GM19397 (cell line): ENCODE results near the gene YAE1.
"Not testable (repeated sequence)": the region's sequence is repeated elsewhere in the genome, so short reads cannot be mapped to it uniquely, and the experiment has no call there.

Experiments
- ATAC-seq: cut with Tn5 transposase; IDR thresholded peaks from one replicate; pipeline ENCODE4 v1.9.1; 2021; ENCODE audit warnings: mild to moderate bottlenecking, moderate library complexity; ENCODE audit not compliant: unreplicated experiment

YAE1 gene, protein sequence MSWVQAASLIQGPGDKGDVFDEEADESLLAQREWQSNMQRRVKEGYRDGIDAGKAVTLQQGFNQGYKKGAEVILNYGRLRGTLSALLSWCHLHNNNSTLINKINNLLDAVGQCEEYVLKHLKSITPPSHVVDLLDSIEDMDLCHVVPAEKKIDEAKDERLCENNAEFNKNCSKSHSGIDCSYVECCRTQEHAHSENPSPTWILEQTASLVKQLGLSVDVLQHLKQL

GRCh38 chr7:39566023-39566921, at the start of gene YAE1:
Gene YAE1 (plus strand): TSS chr7:39566404. CDS start chr7:39566419, 15 bp downstream.
- ATAC-seq, result peak; percentile 100

- no peak for ATAC-seq
Observed at GRCh38 chr7:39516498-39516897, 49.7 kb upstream of the YAE1 start.

DNA sequence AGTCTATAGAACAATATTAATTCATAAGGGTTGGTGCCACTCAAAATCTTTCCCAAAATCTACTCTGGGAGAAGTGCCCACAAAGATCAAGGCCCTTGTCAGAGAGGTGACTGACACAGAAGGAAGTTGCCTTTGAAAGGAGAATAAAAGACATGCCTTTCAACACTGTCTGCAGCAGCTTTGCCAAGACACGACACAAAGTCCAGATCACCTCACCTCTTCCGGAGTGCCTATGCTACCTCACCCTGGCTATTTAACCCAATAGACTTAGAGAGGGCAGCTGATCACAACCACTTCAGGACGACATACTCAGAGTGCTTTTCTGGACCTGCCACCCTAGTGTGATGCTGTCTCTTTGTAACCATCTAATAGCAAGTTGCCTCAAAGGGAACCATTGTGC, 49.0 kb upstream of the YAE1 start:
- no peak for ATAC-seq

DNA sequence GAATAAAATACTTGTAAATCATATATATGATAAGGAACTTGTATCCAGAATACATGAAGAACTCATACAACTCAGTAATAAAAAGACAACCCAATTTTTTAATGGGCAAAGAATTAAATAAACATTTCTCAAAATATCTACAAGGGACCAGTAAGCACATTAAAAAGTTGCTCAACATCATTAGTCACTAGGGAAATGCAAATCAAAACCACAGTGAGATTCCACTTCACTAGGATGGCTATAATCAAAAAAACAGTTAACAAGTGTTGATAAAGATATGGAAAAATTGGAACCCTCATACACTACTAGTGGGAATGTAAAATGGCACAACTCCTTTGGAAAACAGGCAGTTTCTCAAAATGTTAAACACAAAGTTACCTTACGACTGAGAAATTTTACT, 40.3 kb upstream of the YAE1 start:
- ATAC-seq, result no peak

DNA sequence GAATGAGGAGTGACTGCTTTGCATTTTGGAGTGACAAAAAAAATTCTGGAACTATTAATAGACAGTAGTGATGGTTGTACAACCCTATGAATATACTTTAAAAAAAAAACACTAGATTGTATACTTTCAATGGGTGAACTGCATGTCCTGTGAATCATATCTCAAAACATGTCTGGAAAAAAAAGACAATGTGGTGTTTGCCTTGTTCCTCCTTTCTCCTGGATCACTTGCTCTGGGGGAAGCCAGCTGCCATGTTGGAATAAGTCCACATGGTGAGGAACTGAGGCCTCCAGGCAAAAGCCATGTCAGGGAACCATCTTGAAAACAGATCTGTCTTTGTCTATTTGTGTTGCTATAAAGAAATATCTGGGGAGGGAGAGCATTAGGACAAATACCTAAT, 39.5 kb upstream of the YAE1 start:
- no peak for ATAC-seq

- ATAC-seq, result no peak
Observed at GRCh38 chr7:39527296-39527695, 38.9 kb upstream of the YAE1 start.

DNA sequence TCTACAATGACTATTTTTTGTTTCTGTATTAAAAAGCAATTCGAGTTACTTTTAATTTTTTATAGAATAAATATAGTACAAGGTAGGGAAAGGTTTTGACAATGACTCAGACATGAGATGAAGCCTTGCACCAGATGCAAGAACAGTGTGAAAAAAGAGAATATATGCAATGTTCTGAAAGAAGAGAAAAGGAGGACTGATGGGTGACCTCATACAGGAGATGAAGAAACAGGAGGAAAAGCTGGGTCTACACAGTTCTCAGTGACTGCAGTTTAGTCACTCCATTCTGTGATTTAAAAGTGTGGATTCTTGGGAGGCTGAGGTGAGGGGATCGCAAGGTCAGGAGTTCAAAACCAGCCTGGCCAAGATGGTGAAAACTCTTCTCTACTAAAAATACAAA, 38.3 kb upstream of the YAE1 start:
- no peak for ATAC-seq

GRCh38 chr7:39528849-39529248, 37.4 kb upstream of the YAE1 start:
- ATAC-seq, result no peak

GRCh38 chr7:39529582-39529981, 36.6 kb upstream of the YAE1 start:
- no peak for ATAC-seq

DNA sequence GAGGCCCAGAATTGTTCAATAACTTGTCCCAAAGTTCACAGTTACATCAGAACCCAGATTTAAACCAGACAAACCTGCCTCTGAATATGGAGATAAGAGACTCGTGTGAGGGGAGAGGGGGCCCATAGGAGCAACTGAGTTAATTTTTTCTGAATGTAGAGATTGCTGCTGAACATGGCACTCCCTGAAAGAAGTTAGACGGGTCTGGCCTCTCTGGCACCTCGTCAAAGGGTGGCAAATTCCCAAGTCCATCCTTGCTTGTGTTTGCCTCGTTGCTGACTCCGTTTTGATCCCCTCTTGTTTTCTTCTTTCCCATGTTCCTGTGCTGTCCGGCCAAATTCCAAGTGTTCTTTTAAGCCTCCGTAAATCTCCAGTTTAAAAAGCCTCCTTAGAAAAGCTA, 35.2 kb upstream of the YAE1 start:
- no peak for ATAC-seq

DNA sequence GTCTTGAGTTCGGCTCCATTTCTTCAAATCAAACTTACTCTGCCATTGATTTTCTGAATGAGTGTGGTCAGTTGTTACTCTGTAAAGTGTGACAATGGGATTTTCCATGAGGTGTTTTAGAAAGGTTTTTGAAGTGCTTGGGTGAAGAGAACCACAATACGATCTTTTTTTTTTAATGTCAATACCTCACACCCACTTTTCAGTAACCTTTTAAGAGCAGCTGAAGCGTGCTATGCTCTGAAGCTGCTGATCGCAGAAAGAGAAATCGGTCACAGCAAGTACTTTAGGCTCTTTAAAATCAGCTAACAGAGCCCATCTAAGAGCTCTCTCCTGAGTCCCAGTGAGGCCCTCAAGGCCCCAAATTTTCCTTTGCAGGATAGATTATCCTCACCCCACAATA, 34.4 kb upstream of the YAE1 start:
- ATAC-seq, result no peak

DNA sequence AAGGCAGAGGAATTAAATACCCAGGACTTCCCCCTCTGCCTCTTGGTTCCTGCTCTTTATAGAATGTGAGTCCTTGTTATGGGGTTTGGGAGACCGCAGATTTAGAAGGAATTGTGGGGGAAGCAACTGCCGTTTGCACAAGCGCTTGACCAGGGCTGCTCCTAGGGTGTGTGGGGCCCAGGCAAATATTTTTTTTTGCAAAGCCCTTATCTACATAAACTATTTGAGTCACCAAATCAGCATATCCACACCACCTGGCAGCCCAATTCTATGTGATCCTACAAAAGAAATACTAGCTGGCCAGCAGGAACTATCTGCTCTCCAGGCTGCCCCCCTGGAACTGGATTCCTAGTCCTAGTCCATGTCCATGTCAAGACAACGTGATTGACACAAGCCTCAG, 33.4 kb upstream of the YAE1 start:
- no peak for ATAC-seq

DNA sequence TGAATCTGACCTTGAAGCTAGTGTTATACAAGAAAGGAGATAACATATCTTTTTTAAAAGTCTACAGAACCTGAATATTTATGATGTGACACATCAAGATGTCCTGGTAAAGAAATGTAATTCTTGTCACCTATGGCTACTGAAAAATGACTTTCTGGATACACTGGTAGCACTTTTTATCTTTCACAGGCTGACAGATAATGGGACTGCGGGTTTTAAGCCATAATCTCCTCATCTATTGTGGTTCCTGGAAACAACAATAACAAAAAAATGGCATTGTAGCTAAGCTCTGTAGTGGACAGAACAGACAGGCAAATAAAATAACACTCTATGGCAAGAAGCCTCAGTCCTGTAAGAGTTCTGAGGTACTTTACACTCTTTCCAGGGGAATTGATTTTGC, 31.6 kb upstream of the YAE1 start:
- ATAC-seq, result no peak

DNA sequence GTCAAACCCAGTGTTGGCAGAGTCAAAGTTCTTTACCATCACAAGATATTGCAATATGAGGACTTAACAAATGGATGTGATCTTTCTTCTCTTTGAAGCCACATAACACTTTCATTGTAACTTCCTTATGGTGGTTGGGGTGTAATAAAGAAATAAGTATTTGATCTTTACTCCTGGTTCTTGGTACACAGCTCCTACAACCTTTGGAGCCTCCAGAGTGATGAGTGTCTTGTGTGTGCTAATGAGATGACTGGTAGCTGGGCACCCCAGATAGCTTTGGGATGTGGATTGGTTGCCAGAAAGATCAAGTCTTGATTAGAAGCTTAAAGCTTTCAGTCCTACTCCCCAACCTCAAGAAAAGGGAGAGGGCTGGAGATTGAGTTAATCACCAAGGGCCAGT, 31.1 kb upstream of the YAE1 start:
- ATAC-seq, result no peak

DNA sequence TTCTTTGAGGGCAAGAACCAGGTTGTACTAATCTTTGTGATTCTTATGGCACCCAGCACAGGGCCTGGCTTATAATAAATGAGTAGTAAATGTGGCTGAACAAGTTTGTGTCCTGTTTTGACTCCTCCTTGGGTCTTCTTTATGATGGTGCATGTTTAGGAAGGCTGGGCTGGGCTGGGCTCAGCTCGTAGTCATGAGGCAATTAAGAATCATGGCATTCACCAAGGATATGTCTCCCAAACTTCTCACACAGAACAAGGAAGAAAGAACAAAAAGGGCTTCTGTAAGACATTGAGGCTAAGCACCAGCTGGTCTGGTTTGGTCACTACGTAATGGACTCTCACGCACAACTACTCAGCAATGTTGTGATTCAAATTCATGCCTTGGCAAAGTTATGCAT, 30.5 kb upstream of the YAE1 start:
- ATAC-seq, result no peak

- no peak for ATAC-seq
Observed at GRCh38 chr7:39536951-39537350, 29.3 kb upstream of the YAE1 start.

DNA sequence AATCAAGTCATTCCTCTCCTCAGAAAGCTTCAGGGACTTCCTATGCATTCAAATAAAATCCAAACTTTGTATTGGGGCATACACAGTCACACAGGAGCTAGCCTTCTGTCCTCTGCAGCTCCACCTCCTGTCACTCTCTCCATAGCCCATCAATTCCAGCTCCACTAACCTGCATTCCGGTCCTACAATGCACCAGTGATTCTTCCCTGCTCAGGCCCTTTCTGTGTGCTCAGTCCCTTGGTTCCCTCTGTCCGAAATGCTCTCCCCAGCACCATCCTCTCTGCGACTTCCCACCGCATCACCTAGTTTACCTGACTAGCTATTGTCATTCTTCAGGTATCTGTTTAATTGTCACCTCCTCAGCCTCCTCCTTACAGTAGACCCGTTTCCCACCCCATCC, 26.4 kb upstream of the YAE1 start:
- ATAC-seq, result no peak

GRCh38 chr7:39540320-39540719, 25.9 kb upstream of the YAE1 start:
- no peak for ATAC-seq

DNA sequence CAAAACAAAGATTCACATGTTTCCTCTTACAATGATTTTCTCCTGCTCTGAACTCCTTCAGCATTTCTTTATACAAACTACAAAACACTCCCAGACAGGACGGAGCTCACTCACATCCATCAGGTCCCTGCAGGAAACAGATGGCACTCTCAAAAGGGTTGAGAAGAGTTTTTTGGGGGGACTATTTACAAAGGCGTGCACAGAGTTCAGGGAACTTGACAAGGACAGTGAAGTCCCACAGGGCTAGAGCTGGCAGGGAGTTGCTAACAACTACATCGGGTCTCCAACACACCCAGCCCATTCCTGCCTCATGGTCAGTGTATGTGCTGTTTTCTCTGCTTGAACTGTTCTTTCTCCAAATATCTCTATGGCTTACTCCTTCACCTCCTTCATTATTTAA, 24.7 kb upstream of the YAE1 start:
- no peak for ATAC-seq

DNA sequence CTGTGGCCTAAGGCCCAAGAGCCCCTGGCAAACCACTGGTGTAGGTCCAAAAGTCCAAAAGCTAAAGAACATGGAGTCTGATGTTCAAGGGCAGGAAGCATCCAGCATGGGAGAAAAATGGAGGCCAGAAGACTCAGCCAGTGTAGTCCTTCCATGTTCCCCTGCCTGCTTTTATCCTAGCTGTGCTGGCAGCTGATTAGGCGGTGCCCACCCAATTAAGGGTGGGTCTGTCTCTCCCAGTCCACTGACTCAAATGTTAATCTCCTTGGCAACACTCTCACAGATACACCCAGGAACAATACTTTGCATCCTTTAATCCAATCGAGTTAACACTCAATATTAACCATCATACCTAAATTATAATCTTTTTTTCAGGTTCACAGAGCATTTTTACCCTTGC, 21.4 kb upstream of the YAE1 start:
- not testable (repeated sequence) for ATAC-seq

GRCh38 chr7:39547336-39547735, 18.9 kb upstream of the YAE1 start:
- ATAC-seq, result no peak

DNA sequence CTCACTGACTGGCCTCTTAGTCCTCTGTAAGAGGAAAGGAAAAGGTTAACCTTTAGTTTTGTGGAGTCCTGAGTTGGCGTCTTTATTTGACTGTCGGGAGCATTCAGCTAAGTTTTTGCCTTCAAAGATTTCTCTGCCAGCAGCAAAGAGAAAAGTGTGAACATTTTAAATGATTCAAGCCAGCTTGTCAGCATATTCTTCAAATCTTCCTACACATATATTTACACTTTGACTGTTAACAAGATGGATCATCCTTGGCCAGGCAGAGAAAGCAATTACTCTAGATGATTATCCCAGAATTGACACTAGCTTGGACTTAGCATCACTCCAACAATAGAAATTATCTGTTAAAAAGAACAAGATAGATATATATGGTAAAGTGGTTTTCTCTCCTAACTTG, 15.8 kb upstream of the YAE1 start:
- no peak for ATAC-seq

GRCh38 chr7:39553436-39553835, 12.8 kb upstream of the YAE1 start:
- ATAC-seq, result no peak
